Right forelimb (tissue), 1 donor: ENCODE measurements around the gene ZMYND8.
"Not testable (repeated sequence)": the region's sequence is repeated elsewhere in the genome, so short reads cannot be mapped to it uniquely, and the experiment has no call there.

Source experiments
- DNase-seq: peaks from one replicate; pipeline ENCODE4 v3.0.0-alpha.2; 2018

ZMYND8 gene

GRCh38 chr20:47243532-47244305 is 112.8 kb downstream of the ZMYND8 start:
- no peak for DNase-seq

- no peak for DNase-seq
These were observed 113.5 kb downstream of the ZMYND8 start for GRCh38 chr20:47243003-47243402.

- DNase-seq: peak; percentile 62
These were observed 115.1 kb downstream of the ZMYND8 start for GRCh38 chr20:47241345-47241781.

- DNase-seq: not testable (repeated sequence)
These were observed 116.4 kb downstream of the ZMYND8 start for GRCh38 chr20:47240096-47240495.

- no peak for DNase-seq
These were observed 116.8 kb downstream of the ZMYND8 start for GRCh38 chr20:47239719-47240067.

- DNase-seq: no peak
These were observed 117.5 kb downstream of the ZMYND8 start for GRCh38 chr20:47238780-47239718.

- DNase-seq: no peak
These were observed 118.8 kb downstream of the ZMYND8 start for GRCh38 chr20:47237715-47238114.

GRCh38 chr20:47236639-47236900 is 119.9 kb downstream of the ZMYND8 start:
- DNase-seq: no peak

- no peak for DNase-seq
These were observed 120.5 kb downstream of the ZMYND8 start for GRCh38 chr20:47235853-47236638.

- no peak for DNase-seq
These were observed 121.4 kb downstream of the ZMYND8 start for GRCh38 chr20:47235111-47235510.

- DNase-seq: no peak
These were observed 122.9 kb downstream of the ZMYND8 start for GRCh38 chr20:47233333-47234188.

- DNase-seq: no peak
These were observed 124.0 kb downstream of the ZMYND8 start for GRCh38 chr20:47232518-47232917.

- DNase-seq: no peak
These were observed 125.0 kb downstream of the ZMYND8 start for GRCh38 chr20:47231382-47232039.

- DNase-seq: no peak
These were observed 125.7 kb downstream of the ZMYND8 start for GRCh38 chr20:47230811-47231256.

GRCh38 chr20:47228654-47229053 is 127.8 kb downstream of the ZMYND8 start:
- DNase-seq: no peak

- no peak for DNase-seq
These were observed 128.9 kb downstream of the ZMYND8 start for GRCh38 chr20:47227576-47227975.

GRCh38 chr20:47227119-47227518 is 129.4 kb downstream of the ZMYND8 start:
- DNase-seq: no peak

- DNase-seq: no peak
These were observed 131.0 kb downstream of the ZMYND8 start for GRCh38 chr20:47225458-47225857.

- no peak for DNase-seq
These were observed 131.6 kb downstream of the ZMYND8 start for GRCh38 chr20:47224857-47225256.

- no peak for DNase-seq
These were observed 132.2 kb downstream of the ZMYND8 start for GRCh38 chr20:47224300-47224791.

GRCh38 chr20:47223896-47224295 is 132.6 kb downstream of the ZMYND8 start:
- DNase-seq: no peak
